Urothelium cell line (cell line): ENCODE data around the gene NDUFS3.
"Not testable (repeated sequence)": the region's sequence is repeated elsewhere in the genome, so short reads cannot be mapped to it uniquely, and the experiment has no call there.

Source experiments
- DNase-seq: peaks from one replicate; pipeline ENCODE4 v3.0.0; 2011; ENCODE audit warnings: low spot score, mixed read lengths
- FAIRE-seq: peaks from 2 replicates; lab custom pipeline; 2011; peaks lifted over from hg19 to GRCh38; lab: Jason Lieb, UNC

NDUFS3 gene

DNA sequence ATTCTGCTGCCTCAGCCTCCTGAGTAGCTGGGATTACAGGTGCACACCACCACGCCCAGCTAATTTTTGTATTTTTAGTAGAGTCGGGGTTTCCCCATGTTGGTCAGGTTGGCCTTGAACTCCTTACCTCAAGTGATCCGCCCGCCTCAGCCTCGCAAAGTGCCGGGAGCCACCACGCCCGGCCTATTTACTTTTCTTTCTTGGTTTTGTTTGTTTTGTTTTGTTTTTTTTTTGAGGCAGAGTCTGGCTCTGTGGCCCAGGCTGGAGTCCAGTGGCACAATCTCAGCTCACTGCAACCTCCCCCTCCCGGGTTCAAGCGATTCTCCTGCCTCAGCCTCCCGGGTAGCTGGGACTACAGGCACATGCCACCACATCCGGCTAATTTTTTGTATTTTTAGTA lies 21.9 kb upstream of the NDUFS3 start:
- not testable (repeated sequence) for DNase-seq, FAIRE-seq

DNA sequence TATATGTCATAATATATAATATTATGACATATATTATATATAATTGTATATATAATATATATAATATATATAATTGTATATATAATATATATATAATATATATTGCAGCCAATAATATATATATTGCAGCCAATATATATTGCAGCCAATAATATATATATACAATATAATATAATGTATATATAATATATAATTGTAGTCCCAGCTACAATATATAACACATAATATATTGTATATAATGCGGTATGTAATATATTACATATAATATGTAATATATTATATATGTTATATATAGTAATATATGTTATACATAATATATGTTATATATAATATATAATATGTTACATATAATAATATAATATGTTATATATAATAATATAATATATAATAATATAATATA lies 20.2 kb upstream of the NDUFS3 start:
- FAIRE-seq = no peak
- no peak for DNase-seq

DNA sequence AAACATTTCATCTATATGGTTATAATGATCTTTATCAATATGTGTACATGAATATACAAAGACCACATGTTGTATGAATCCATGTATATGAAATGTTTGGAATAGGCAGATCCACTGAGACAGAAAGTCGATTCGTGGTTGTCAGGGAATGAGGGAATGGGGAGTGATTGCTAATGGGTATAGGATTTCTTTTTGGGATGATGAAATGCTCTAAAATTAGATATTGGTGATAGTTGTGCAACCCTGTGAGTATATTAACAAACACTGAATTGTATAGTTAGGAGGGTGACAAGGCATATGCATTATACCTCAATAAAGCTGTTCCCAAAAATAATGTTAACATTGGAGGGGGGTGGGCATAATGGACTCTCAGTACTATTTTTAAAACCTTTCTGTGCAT lies 18.4 kb upstream of the NDUFS3 start:
- FAIRE-seq = no peak
- no peak for DNase-seq

DNA sequence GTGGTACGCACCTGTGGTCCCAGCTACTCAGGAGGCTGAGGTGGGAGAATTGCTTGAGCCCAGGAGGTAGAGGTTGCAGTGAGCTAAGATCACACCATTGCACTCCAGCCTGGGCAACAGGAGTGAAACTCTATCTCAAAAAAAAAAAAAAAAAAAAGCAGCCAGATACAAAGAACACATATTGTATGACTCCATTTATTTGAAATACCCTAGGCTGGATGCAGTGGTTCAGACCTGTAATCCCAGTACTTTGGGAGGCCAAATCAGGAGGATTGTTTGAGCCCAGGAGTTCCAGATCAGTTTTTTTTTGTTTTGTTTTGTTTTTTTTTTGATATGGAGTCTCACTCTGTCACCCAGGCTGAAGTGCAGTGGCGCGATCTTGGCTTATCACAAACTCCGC lies 16.5 kb upstream of the NDUFS3 start:
- DNase-seq, FAIRE-seq: not testable (repeated sequence)

DNA sequence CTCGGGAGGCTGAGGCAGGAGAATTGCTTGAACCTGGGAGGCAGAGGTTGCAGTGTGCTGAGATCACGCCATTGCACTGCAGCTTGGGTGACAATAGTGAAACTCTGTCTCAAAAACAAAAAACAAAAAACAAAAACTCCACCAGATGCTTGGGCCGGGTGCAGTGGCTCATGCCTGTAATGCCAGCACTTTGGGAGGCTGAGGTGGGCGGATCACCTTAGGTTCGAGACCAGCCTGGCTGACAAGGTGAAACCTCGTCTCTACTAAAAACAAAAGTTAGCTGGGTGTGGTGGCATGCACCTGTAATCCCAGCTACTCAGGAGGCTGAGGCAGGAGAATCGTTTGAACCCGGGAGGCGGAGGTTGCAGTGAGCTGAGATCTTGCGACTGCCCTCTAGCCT lies 14.5 kb upstream of the NDUFS3 start:
- DNase-seq, FAIRE-seq: not testable (repeated sequence)

DNA sequence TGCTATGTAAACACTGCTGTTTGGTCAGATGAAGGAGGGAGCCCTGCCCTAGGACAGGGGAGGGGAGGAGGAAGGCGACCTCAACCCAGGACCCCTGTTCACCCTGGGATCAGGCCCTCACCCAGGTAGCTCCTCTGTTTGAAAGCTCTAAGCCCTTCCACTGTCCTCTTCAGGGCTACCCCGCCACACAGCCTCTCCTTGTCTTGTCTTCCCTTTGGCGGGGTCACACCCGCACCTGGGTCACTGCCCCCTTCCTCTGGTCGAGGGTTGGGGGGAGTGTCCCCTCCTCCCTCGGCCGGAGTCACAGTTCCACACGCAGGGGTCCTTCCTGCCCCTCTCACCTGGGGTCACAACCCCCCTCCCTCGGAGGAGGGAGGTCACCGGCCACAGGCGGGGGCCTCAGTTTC lies 13.9 kb upstream of the NDUFS3 start:
- FAIRE-seq = no peak
- no peak for DNase-seq

DNA sequence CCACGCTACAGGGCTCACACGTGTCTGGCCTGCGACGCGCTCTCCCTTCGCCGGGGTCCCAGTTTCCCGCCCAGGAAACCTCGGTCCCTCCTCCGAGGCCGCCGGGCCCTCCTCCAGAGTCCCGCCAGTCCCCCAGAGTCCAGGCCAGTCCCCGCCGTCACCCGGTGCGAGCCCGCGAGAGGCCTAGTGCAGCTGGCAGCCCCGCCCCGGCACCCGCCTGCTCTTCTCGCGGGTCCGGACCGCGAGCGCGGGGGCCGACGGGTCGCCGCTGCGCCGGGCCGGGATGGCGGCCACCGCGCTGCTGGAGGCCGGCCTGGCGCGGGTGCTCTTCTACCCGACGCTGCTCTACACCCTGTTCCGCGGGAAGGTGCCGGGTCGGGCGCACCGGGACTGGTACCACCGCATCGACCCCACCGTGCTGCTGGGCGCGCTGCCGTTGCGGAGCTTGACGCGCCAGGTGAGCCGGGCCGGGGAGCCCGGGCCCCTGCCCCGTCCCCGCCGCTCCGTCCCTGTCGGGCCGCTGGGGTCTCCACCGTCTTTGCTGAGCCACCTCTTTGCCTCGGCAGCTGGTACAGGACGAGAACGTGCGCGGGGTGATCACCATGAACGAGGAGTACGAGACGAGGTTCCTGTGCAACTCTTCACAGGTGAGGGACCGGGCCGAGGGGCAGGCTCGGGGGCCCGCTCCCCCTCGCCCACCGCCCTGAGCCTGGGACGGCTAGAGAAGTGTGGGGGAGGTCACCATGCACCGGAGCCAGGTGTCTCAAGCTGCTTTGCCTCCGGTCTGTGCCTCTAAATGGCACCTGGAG lies 13.3 kb upstream of the NDUFS3 start, which contains the start of gene PTPMT1:
Gene PTPMT1 (plus strand): TSS at position 260 of the 809 bp plus-strand sequence. CDS start 24 bp downstream, at position 284.
- DNase-seq = peak; percentile 87
- FAIRE-seq = no peak

DNA sequence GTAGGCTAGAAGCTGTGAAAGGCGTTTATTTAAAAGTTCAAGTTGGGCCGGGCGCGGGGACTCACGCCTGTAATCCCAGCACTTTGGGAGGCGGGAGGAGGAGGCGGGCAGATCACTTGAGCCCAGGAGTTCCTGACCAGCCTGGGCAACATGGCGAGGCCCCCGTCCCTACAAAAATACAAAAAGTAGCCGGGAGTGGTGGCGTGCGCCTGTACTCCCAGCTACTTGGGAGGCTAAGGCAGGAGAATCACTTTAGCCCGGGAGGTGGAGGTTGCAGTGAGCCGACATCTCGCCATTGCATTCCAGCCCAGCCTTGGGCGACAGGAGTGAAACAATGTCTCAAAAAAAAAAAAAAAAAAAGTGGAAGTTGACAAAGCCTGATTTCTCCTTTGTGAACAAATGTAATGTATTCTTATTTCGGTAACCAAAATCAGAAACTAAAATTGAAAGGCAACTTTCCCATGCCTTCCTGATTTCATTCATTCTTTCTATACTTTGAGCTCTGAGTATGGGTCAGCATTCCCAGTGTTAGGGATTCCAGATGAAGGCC lies 12.7 kb upstream of the NDUFS3 start:
- FAIRE-seq = no peak

DNA sequence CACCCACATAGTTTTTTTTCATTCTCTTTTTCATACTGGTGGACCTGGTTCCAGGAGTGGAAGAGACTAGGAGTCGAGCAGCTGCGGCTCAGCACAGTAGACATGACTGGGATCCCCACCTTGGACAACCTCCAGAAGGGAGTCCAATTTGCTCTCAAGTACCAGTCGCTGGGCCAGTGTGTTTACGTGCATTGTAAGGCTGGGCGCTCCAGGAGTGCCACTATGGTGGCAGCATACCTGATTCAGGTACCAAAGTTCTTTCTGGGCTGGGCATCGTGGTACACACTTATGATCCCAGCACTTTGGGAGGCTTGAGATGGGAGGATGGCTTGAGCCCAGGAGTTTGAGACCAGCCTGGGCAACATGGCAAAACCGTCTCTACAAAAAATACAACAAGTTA lies 9.2 kb upstream of the NDUFS3 start:
- FAIRE-seq (no peak), DNase-seq (no peak)

More for the DNA sequence above, 12.7 kb upstream of the NDUFS3 start:
- DNase-seq = no peak

DNA sequence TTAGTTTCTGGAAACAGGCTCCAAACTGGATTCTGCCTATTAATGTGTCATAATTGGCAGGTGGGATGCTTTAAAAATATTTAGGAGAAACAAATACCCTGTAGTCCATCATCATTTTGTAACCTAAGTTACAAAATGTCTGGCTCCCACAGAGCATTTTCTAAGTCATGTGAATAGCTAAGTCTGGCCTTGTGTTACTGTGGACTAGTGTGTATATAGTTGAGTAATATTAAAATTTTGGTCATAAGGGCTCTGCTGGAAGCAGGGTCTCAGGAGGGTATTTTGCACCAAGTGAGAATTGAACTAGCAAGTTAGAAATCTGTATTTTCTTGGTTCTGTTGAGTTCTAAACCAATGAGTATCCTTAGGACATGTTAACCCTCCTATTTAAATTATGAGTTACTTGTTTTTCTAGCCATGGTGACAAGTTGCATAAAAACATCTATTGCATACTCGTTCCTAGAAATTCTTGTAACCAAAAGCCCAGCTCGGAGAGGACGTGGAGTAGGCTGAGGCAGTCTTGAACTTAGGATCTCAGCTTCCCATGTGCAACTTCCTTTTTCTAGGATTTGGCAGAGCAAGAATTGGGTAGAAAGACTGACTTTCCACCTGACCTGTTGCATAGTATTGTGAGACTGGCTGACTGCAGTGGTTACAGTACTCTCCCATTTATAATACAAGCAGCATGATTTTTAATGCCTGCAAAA lies 8.1 kb upstream of the NDUFS3 start:
- DNase-seq (no peak), FAIRE-seq (no peak)

DNA sequence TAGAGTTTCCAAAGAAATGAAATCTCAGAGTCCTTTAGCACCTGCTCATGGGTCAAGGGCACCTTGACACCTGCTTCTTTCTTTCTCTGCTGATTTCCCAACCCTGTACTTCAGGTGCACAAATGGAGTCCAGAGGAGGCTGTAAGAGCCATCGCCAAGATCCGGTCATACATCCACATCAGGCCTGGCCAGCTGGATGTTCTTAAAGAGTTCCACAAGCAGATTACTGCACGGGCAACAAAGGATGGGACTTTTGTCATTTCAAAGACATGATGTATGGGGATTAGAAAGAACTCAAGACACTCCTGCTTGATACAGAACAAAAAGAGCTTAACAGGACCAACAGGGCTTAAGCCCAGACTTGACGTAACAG lies 7.5 kb upstream of the NDUFS3 start:
- DNase-seq (no peak), FAIRE-seq (no peak)

DNA sequence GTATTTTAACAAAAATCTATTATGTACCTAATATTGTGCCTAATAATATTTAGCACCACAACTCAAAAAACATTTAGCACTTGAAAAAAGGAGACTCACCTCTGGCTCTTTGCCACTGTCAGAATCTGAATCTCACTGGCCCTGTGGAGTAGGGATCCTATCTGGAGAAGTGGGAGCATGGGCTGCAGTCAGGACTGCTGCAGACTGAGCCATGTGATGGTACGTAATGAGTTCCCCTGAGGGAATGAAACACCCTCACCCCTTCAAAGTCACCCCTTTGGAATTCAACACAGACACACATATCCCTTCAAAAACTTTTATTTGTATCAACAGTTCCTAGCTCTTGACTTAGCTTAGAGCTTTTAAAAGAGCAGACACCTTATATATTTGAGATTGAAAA lies 7.0 kb upstream of the NDUFS3 start:
- DNase-seq (no peak), FAIRE-seq (no peak)

DNA sequence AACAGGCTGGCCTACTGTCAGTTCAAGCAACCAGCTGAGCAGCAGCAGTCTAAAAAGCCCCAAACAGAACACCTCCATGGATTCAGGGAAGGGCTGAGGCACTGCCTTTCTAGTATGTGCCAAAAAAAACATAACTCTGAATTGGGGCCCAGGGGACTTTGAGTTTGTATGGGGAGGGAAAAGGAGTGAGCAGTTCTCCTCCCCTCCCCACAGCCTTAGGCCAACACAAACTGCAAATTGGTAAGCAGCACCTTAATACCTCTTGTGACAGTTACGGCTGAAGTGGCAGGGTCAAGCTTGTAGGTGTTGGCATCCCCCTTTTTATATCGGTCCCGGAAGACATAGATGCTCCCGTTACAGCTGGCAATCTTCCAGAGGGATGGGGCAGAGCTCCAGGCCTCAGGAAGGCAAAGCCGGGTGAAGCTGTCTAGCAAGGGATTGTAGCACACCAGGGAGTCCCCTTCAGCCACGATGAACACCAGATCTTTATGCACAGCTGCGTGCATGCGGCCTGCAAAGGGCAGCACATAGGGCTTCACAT lies 6.1 kb upstream of the NDUFS3 start:
- FAIRE-seq (no peak), DNase-seq (no peak)

DNA sequence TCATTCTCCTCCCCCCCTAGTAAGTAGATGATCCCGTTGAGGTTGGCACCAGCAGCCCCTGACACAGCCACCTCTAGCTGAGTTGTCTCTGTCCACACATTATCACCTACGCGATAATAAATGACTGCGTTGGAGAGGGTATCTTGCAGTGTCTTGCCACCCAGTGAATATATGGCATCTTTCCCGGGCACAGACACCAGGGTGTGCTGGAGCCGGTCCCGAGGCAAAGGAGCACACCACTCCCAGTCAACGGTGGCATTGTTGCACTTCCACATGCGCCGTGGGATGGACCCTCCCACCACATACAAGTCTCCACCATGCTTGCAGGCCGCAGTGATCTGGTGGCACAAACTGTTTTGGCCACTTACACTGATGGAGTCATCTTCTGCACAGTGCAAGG lies 5.6 kb upstream of the NDUFS3 start:
- no peak for DNase-seq
- FAIRE-seq = no peak

DNA sequence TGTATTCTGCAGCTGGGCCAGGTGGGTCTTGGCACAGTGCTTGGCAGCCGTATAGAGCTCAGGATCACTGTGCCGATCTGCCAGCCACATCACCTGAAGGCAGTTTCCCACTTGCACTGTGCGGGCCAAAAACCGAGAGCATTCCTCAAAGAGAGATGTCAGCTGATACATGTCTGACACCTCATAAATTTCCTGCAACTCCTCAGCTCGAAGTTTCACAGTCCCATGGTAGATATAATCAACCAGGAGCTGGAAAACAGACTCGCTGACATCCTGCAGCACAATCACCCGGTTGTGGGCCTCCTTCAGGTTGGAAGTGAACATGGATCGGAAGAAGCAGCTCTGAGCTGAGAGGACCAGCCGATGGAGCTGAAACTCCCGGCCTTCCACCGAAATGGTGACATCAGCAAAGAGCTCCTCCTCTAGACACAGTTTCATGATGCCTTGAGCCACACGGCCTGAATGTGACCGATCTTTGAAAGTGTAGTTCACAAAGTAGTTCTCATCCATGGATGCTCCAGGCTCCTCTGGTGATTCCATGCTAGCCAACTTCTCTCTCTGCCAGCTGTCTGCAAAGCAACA lies 1.3 kb upstream of the NDUFS3 start:
- DNase-seq (no peak), FAIRE-seq (no peak)

DNA sequence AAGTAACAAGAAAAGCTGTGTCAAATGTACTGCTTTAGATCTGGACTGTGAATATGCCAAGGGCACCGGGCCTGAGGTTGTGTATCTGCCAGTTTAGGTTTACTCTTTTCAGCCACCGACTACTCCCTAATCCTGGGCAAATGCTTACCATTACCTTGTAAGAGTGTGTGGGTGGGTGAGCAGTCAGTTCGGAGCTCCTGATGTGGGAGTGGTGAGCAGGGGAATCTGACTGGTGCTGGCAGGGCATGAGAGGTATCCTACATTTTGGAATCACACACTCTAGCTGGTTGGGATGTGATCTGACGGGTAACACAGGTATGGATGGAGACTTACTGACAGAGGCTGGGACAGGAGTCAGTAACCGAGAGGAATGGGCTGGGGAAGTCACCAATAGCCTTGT lies 5.0 kb downstream of the NDUFS3 start:
- FAIRE-seq (no peak), DNase-seq (no peak)

DNA sequence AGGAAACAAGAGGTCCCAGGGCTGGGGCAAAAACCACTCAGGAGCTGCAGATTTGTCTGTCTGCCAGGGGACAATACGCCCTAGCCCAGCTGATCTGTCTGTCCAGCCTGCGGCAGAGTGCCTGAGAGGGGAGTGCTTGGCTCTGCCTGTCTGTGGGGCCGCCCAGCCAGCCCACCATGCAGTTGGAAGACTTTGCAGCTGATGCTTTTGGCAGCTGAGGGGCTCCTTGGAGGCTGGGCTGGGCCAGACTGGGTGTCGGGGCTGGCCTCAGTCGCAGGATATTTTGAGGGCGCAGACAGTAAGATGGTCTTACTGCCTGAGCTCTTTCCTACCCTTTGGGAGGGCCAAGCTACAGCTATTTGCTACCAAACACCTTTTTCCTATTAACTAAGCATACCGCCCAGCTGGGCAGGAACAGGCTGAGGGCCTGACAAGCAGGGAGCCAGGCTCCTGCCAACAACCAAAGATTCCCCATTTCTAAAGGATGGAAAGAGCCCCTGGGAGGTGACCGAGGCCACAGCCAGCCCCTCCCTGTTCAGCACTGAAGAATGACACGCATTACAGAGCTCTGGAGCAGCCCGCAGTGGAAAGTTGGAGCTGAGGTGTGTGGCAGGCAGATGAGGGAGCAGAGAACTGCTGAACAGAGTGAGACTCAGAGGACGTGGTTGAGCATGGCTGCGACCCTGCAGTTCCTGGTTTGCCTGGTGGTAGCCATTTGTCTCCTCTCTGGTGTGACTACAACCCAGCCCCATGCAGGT lies 7.4 kb downstream of the NDUFS3 start, which contains the start of gene FAM180B:
Gene FAM180B (plus strand): TSS at position 581 of the 758 bp plus-strand sequence. CDS start 91 bp downstream, at position 672.
- FAIRE-seq = no peak
- no peak for DNase-seq

DNA sequence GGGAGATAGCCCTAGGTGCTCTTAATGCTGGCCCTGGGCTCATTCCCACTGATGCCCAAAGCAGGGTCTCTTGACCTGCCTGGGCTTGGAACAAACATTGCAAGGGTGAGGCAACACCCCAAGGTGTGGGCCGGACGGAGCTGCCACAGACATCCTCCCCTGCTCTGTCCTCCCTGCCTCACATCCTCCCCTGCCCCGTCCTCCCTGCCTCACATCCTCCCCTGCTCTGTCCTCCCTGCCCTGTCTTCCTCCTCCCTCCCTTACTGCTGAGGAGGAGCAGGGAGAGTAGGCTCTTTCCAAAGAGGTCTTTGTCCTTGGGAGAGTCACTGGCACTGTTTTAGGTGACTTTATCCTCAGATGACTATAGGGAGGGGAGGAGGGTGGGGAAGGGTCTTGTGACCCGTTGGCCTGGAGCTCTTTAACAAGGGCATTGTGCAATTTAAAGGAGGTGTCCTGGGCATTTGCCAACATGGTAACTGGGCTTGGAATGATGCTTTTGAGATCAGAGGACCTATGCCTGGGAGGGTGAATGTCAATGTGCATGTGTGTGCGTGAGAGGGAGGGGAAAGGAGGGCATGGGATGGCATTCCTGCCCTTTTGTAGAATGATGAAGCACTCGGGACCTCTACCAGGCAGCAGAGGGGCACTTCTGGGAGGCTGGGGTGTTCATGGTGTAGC lies 8.3 kb downstream of the NDUFS3 start:
- DNase-seq = no peak
- peak; percentile 73 for FAIRE-seq

DNA sequence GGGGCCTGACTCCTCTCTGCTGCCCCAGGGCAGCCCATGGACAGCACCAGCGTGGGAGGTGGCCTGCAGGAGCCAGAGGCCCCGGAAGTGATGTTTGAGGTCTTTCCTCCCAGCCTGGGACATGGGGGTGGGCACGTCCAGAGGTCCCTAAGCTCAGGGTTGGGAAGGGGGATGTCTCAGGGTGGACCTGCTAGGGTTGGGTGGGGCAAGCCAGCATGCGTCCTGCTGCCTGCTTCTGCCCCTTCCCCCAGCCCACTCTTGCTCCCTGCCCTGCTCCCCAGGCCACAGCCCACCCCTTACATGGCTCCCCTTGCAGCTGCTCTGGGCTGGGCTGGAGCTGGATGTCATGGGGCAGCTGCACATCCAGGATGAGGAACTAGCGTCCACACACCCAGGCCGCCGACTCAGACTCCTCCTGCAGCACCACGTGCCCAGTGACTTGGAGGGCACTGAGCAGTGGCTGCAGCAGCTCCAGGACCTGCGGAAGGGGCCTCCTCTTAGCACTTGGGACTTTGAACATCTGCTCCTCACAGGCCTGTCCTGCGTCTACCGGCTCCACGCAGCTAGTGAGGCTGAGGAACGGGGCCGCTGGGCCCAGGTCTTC lies 9.0 kb downstream of the NDUFS3 start:
- DNase-seq (no peak), FAIRE-seq (peak; percentile 9)
